ENCODE measurements around the gene ENTPD3. TPM values are rescaled to one million over a fixed set of nuclear protein-coding genes. Genes with fewer than 3 reads are reported as not detected.

The ENTPD3 gene
- total RNA-seq, 1 experiment from 2014 or later, result not detected

DNA sequence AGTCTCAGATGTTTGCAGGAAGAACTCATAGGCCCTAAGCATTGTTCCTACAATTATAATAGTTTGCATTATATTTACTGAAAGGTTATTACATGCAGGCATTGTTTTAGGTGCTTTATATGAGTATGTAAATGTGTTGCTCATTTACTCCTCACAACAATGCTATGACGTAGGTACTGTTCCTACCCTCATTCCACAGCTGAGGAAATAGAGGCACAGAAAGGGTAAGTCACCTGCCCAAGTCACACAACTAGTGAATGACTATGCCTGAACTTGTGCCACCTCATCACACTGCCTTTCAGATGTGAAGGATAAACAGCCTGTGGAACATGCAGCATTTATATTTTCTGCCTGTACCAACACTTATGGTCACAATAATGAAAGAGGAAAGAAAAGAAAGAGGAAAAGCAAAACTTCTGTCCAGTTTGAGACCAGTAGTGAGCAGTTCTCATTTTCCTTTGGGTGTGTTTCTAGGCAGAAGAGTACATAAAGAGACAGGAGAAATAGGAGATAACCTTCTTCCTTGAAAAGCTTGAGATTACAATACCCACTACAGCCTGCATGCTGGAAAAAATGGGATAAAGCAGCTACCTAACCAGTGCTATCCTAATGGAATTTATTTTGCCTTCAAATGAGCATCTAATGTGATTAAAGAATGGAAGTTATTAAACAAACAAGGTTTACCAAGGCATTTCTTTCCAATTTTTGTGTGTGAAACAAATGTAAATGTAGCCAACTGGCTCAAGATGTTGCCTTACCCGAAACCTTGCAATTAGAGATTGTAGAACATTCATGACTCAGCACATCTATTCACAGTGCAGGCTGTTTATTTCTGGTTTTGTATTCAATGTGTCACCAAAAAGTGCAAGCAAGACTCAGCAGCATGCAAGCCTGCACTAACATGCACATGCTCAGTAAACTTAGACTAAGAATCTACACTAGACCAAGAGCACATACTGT is 20.5 kb upstream of the ENTPD3 start:
- Histone ChIP-seq H3K9ac (ENCODE audit: extremely low read depth, insufficient read length, low read length) (no peak overlapping the region), H4K8ac (replicated peaks; ENCODE audit: insufficient read length, low read depth, low read length) (no peak overlapping the region), H3K27me3 (ENCODE audit: insufficient read depth, low read length) (no peaks in the 10 kb centered on the region), H3K56ac (ENCODE audit: insufficient read length, low read depth, low read length) (no peak overlapping the region), H4K5ac (ENCODE audit: insufficient read length, low read depth, low read length) (no peak overlapping the region), H3K18ac (ENCODE audit: insufficient read length, low read depth, low read length) (no peak overlapping the region), H3K23ac (ENCODE audit: insufficient read length, low read depth, low read length) (no peak overlapping the region), H2BK20ac (ENCODE audit: low read depth, low read length, poor library complexity, severe bottlenecking) (no peak overlapping the region), H2AFZ (ENCODE audit: low read length) (no peak overlapping the region), H3T11ph (ENCODE audit: low read length) (no peak overlapping the region), H3K27ac (ENCODE audit: insufficient read length, low read depth, low read length) (no peak overlapping the region), H2BK5ac (ENCODE audit: insufficient read length, low read length) (no peak overlapping the region), H3K79me2 (ENCODE audit: insufficient read depth, low read length) (no peaks in the 10 kb centered on the region), H3K14ac (ENCODE audit: insufficient read depth, low read length) (no peak overlapping the region), H3K4me2 (ENCODE audit: insufficient read depth, insufficient read length, low read length) (no peak overlapping the region), H3K4ac (ENCODE audit: low read depth, low read length) (no peak overlapping the region), H3K23me2 (ENCODE audit: insufficient read length, low read depth, low read length, poor library complexity, severe bottlenecking) (no peaks in the 10 kb centered on the region), H3K79me1 (ENCODE audit: insufficient read depth, low read depth, low read length, poor library complexity, severe bottlenecking) (no peaks in the 10 kb centered on the region), H2BK12ac (ENCODE audit: insufficient read length, low read depth, low read length) (no peak overlapping the region), H4K91ac (ENCODE audit: insufficient read length, low read depth, low read length) (no peak overlapping the region), H2BK120ac (ENCODE audit: low read depth, low read length, poor library complexity, severe bottlenecking) (no peak overlapping the region), H3K9me3 (ENCODE audit: control insufficient read depth, low read depth, low read length) (no peaks in the 10 kb centered on the region), H2AK5ac (ENCODE audit: insufficient read length, low read length) (no peak overlapping the region), H2BK15ac (ENCODE audit: low read depth, low read length) (no peak overlapping the region), H4K20me1 (ENCODE audit: control insufficient read depth, insufficient read depth, insufficient read length) (no peaks in the 10 kb centered on the region), H3K4me1 (ENCODE audit: insufficient read depth, low read length) (no peaks in the 10 kb centered on the region)
- Mint-ChIP-seq H3K27ac (no peak overlapping the region), H3K27me3 (ENCODE audit: low read depth) (no peaks in the 10 kb centered on the region; the same call in none of the 2 replicates), H3K4me3 (no peak overlapping the region), H3K9me3 (no peaks in the 10 kb centered on the region), H3K4me1 (0 out of 4 replicates have a peak, but pooled peaks cover 0 to 2% of the 10 kb centered on the region in 2 experiments), H3K36me3 (ENCODE audit: insufficient read depth in 1 of 3, low read depth in 3 of 3) (no peaks in the 10 kb centered on the region)
- DNase-seq, result no peak
- no CpG with 5 or more reads among the region's 2 CpGs for WGBS (ENCODE audit: extremely low coverage, insufficient read length, low lambda C conversion rate)
- TF ChIP-seq, protein P1, sequence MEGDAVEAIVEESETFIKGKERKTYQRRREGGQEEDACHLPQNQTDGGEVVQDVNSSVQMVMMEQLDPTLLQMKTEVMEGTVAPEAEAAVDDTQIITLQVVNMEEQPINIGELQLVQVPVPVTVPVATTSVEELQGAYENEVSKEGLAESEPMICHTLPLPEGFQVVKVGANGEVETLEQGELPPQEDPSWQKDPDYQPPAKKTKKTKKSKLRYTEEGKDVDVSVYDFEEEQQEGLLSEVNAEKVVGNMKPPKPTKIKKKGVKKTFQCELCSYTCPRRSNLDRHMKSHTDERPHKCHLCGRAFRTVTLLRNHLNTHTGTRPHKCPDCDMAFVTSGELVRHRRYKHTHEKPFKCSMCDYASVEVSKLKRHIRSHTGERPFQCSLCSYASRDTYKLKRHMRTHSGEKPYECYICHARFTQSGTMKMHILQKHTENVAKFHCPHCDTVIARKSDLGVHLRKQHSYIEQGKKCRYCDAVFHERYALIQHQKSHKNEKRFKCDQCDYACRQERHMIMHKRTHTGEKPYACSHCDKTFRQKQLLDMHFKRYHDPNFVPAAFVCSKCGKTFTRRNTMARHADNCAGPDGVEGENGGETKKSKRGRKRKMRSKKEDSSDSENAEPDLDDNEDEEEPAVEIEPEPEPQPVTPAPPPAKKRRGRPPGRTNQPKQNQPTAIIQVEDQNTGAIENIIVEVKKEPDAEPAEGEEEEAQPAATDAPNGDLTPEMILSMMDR (conservative IDR thresholded peaks at IDR 0.05), result no peak

All from H9 (cell line).